GM12878 (cell line): ENCODE data around the gene PREX1. TPM values are rescaled to one million over a fixed set of nuclear protein-coding genes. Genes with fewer than 3 reads are reported as not detected.

ENCODE experiments used
- ATAC-seq: fragments of 200-7000 bp; cut with Tn5 transposase; 3 replicates; pipeline ENCODE4 v1.9.1; 2020; ENCODE audit warnings: mild to moderate bottlenecking, moderate library complexity
- BruUV-seq: library from RNA; stranded (reverse); fragments of 400-500 nt; replicated peaks from 2 replicates; lab custom pipeline; 2021; lab: Mats Ljungman, UMichigan
- CTCF ChIA-PET: fragments of 300-600 bp; sonication (Branson Sonifier 250); formaldehyde crosslinking; extraction: SDS; loops from one replicate; lab custom pipeline; 2021; ENCODE audit warnings: inconsistent platforms; lab: Yijun Ruan, JAX
- POLR2A ChIA-PET: fragments of 350-600 bp; formaldehyde crosslinking; extraction: SDS; loops from one replicate; lab custom pipeline; 2021; ENCODE audit warnings: inconsistent platforms; lab: Charles Lee
- RAD21 ChIA-PET: fragments of 300-600 bp; sonication (Branson Sonifier 250); formaldehyde crosslinking; loops from one replicate; lab custom pipeline; 2023; ENCODE audit warnings: antibody characterized with exemption; ENCODE audit not compliant: unreplicated experiment; lab: Charles Lee
- SMC1A ChIA-PET: fragments of 300-600 bp; sonication (Branson Sonifier 250); formaldehyde crosslinking; loops from one replicate; lab custom pipeline; 2023; ENCODE audit not compliant: unreplicated experiment, uncharacterized antibody; lab: Charles Lee
- DNase-seq: peaks from one replicate; pipeline ENCODE4 v3.0.0-alpha.2; 2011; ENCODE audit warnings: low read depth, low spot score
- FAIRE-seq: peaks from 3 replicates; lab custom pipeline; 2011; peaks lifted over from hg19 to GRCh38; lab: Jason Lieb, UNC
- H2AFZ ChIP-seq: 2 replicates; pipeline ENCODE4 v1.6.0; 2011; ENCODE audit warnings: low read depth, low read length, control low read depth; ENCODE audit not compliant: control insufficient read depth
- H3K27ac ChIP-seq: 2 replicates; pipeline ENCODE4 v1.5.1; 2011; ENCODE audit warnings: control low read depth; ENCODE audit not compliant: control insufficient read depth, insufficient read depth
- H3K27me3 ChIP-seq, 2 experiments: replicated peaks in 1 of 2; 2 replicates each; pipeline versions ENCODE4 v1.6.0 to v1.6.1; 2011; ENCODE audit warnings: low read length in 1 of 2; ENCODE audit not compliant: control insufficient read depth in 2 of 2, insufficient read depth in 2 of 2
- H3K36me3 ChIP-seq, 2 experiments: 2 replicates each; pipeline ENCODE4 v1.5.1; 2011; ENCODE audit warnings: low read length in 1 of 2; ENCODE audit not compliant: control insufficient read depth in 2 of 2, insufficient read depth in 2 of 2
- H3K4me1 ChIP-seq: 2 replicates; pipeline ENCODE4 v1.6.1; 2011; ENCODE audit warnings: mild to moderate bottlenecking, low read length, moderate library complexity, mixed read lengths; ENCODE audit not compliant: control insufficient read depth, insufficient read depth
- H3K4me2 ChIP-seq: 2 replicates; pipeline ENCODE4 v1.6.0; 2011; ENCODE audit warnings: control low read depth; ENCODE audit not compliant: control insufficient read depth, insufficient read depth
- H3K4me3 ChIP-seq: fragments of 200-600 bp; sonication (generic); 2 replicates; pipeline ENCODE4 v1.5.1; 2016
- H3K79me2 ChIP-seq: 2 replicates; pipeline ENCODE4 v1.6.0; 2011; ENCODE audit warnings: low read length; ENCODE audit not compliant: control insufficient read depth, insufficient read depth
- H3K9ac ChIP-seq: 2 replicates; pipeline ENCODE4 v1.8.0; 2011; ENCODE audit warnings: low read length, control low read depth, mixed read lengths; ENCODE audit not compliant: control insufficient read depth, insufficient read depth
- H3K9me3 ChIP-seq: replicated peaks from 3 replicates; pipeline ENCODE4 v1.5.1; 2011; ENCODE audit warnings: mild to moderate bottlenecking, low read length; ENCODE audit not compliant: control insufficient read depth, insufficient read depth
- H4K20me1 ChIP-seq: 2 replicates; pipeline ENCODE4 v1.6.0; 2011; ENCODE audit not compliant: control insufficient read depth, insufficient read depth
- FOXM1 ChIP-seq: IDR thresholded peaks from 2 replicates; pipeline ENCODE4 v1.6.1; 2012; ENCODE audit warnings: low read depth, mild to moderate bottlenecking, inconsistent platforms, low read length, moderate library complexity
- LARP7 ChIP-seq: fragments of 450-650 bp; IDR thresholded peaks from 2 replicates; pipeline ENCODE4 v1.6.1; 2017; ENCODE audit warnings: mild to moderate bottlenecking
- NFXL1 ChIP-seq: fragments of 450-650 bp; IDR thresholded peaks from 2 replicates; pipeline ENCODE4 v1.6.1; 2017; ENCODE audit warnings: antibody characterized with exemption, mild to moderate bottlenecking, borderline replicate concordance
- WGBS: methylation state at CpG from one replicate; pipeline ENCODE4 v1.1.6; 2016; ENCODE audit warnings: low lambda C conversion rate; ENCODE audit not compliant: insufficient replicate concordance, insufficient coverage; ENCODE audit errors: missing lambda C conversion rate; 5-methylcytosine and 5-hydroxymethylcytosine counted together
- in situ Hi-C: fragments of 300-500 bp; cut with MboI; formaldehyde crosslinking; loops from 9 replicates; pipeline ENCODE4 v1.14.3; 2018; ENCODE audit warnings: mixed read lengths
- intact Hi-C: fragments of 100-400 bp; cut with micrococcal nuclease; formaldehyde crosslinking; loops from one replicate; pipeline ENCODE4 v1.14.2; 2022; ENCODE audit not compliant: unreplicated experiment
- polyA plus RNA-seq, 11 experiments: library from polyadenylated mRNA; depleted of rRNA in 4 of 11; unstranded in 6 of 11; stranded (reverse) in 5 of 11; fragments of >200 nt; fragmentation: Nextera tagmentation in 4 of 11; fragmentation: Illumina TruSeq in 1 of 11; extraction: Ambion mirVana in 4 of 11; extraction: Trizol in 1 of 11; gene quantifications; 1 replicate in 1 of 11; 2 replicates in 10 of 11; pipeline versions ENCODE4 v1.2.1 to v1.2.3, GENCODE V29; 2011 to 2016; ENCODE audit warnings: inconsistent platforms in 2 of 11, missing spikeins in 2 of 11, low read depth in 1 of 11
- total RNA-seq, 4 experiments: library from RNA; depleted of rRNA in 3 of 4; stranded (reverse); fragments of >200 nt in 3 of 4; fragmentation: Illumina TruSeq in 1 of 4; extraction: Trizol in 1 of 4; gene quantifications; 2 replicates each; pipeline versions ENCODE4 v1.2.1 to v1.2.3, GENCODE V29; 2013 to 2021

Gene PREX1
- total and polyA plus RNA-seq, 10 of the 15 experiments (the other 5 are each of a cell fraction or from before 2014, with no cell fraction given) = 2.6 to 114 (median 38.9) TPM

GRCh38 chr20:48621376-48622078 is 206.3 kb downstream of the PREX1 start:
- TF ChIP-seq NFXL1 (0 out of 2 replicates have a peak, but pooled peaks have one; percentile 71), LARP7 (no peak), FOXM1 (0 out of 2 replicates have a peak, but pooled peaks have one; percentile 17)
- TF ChIP-seq, all 136 proteins: peak for 2
- no peak for FAIRE-seq
- ChIA-PET POLR2A (no interaction called here), SMC1A (interaction anchor here (1.0 to 3.6 kb wide), 21 partner anchors 12 to 957 kb away, joined by 3 to 25 read pairs (median 5); no protein-coding TSS in a partner anchor), CTCF (interaction anchor here (0.7 to 3.5 kb wide), 44 partner anchors 8 to 1423 kb away, joined by 3 to 59 read pairs (median 6); partner anchors contain the start of gene SULF2), RAD21 (interaction anchor here (0.7 to 3.1 kb wide), 21 partner anchors 30 to 943 kb away, joined by 3 to 45 read pairs (median 5); partner anchors contain the start of gene SULF2)
- DNase-seq = no peak
- intact Hi-C loops = loop anchor here (1.0 to 5.0 kb wide), 6 partner anchors 61 to 941 kb away; no protein-coding TSS in a partner anchor
- no peak overlapping the region for H2AFZ ChIP-seq
- 61% methylated on average over 22 of the region's 23 CpGs for WGBS
- peaks cover 8 to 11% of the 10 kb centered on the region in 2 experiments; a peak in 3 of 4 replicates for H3K36me3 ChIP-seq
- peaks cover 3% of the 10 kb centered on the region; the same call in 1 of the 2 replicates for H3K4me1 ChIP-seq
- H3K79me2 ChIP-seq = no peaks in the 10 kb centered on the region
- in situ Hi-C loops = no loop called here
- ATAC-seq = peak; percentile 44
- no peaks in the 10 kb centered on the region for H4K20me1 ChIP-seq
- no peak overlapping the region for H3K4me3 ChIP-seq
- no peaks in the 10 kb centered on the region for H3K27me3 ChIP-seq
- no peaks in the 10 kb centered on the region for H3K9me3 ChIP-seq
- H3K9ac ChIP-seq = no peak overlapping the region
- BruUV-seq = no TSS peak
- H3K4me2 ChIP-seq = no peak overlapping the region
- H3K27ac ChIP-seq = no peak overlapping the region
